ENCODE data around the gene SF3A1. TPM values are rescaled to one million over a fixed set of nuclear protein-coding genes. Genes with fewer than 3 reads are reported as not detected.
A peak's percentile ranks its signal among the peaks of the same experiment; 100 is the strongest.

Gene SF3A1
- total RNA-seq, 2 donors from 2014 or later = 30.6 to 77.1 TPM

GRCh38 chr22:30293026-30293425 is 63.7 kb downstream of the SF3A1 start:
- Histone ChIP-seq H3K4me1 (peaks cover 35% of the 10 kb centered on the region), H3K36me3 (replicated peaks in 1 of 2; ENCODE audit: insufficient read depth in 1 of 2, low read depth in 2 of 2) (peaks cover 0 to 7% of the 10 kb centered on the region in 2 donors), H3K27me3 (no peaks in the 10 kb centered on the region), H3K4me3 (no peak overlapping the region), H3K9me3 (no peaks in the 10 kb centered on the region), H3K27ac (no peak overlapping the region)
- 96 to 97% methylated on average over 5 to 7 of the region's 7 CpGs for WGBS, 2 donors
- TF ChIP-seq CTCF (IDR thresholded peaks at IDR 0.05) (no peak), POLR2A (IDR thresholded peaks at IDR 0.05) (no peak)
- ATAC-seq (no peak), DNase-seq (no peak)
- intact Hi-C loops (cut with DNase I) = no loop called here

- no peak for TF ChIP-seq CTCF (IDR thresholded peaks at IDR 0.05)
- no peak for TF ChIP-seq POLR2A (IDR thresholded peaks at IDR 0.05)
- DNase-seq = no peak
- intact Hi-C loops (cut with DNase I) = no loop called here
Observed at GRCh38 chr22:30292069-30292970, 64.4 kb downstream of the SF3A1 start.

GRCh38 chr22:30291058-30291892 is 65.4 kb downstream of the SF3A1 start:
- intact Hi-C loops (cut with DNase I) = no loop called here
- WGBS, 2 donors = 40 to 48% methylated on average over 3 to 13 of the region's 13 CpGs
- peak overlapping the region; percentile 85 to 90 (median 88) for H3K27ac ChIP-seq
- TF ChIP-seq POLR2A (IDR thresholded peaks at IDR 0.05) (peak in 2 of 3 donors; percentile 33 to 40), CTCF (IDR thresholded peaks at IDR 0.05) (no peak)
- DNase-seq (peak; percentile 86 to 96 (median 92)), ATAC-seq (peak; percentile 51)
- H3K9me3 ChIP-seq = no peaks in the 10 kb centered on the region
- peaks cover 38% of the 10 kb centered on the region for H3K4me1 ChIP-seq
- H3K27me3 ChIP-seq = no peaks in the 10 kb centered on the region
- H3K4me3 ChIP-seq = no peak overlapping the region
- peaks cover 0 to 7% of the 10 kb centered on the region in 2 donors for H3K36me3 ChIP-seq (replicated peaks in 1 of 2; ENCODE audit: insufficient read depth in 1 of 2, low read depth in 2 of 2)

More at GRCh38 chr22:30292069-30292970, 64.4 kb downstream of the SF3A1 start:
- H3K4me1 ChIP-seq = peaks cover 38% of the 10 kb centered on the region
- WGBS, 2 donors = 90 to 92% methylated on average over 12 to 18 of the region's 18 CpGs
- H3K9me3 ChIP-seq = no peaks in the 10 kb centered on the region
- peak overlapping the region; percentile 85 to 90 (median 88) for H3K27ac ChIP-seq
- no peak overlapping the region for H3K4me3 ChIP-seq
- no peak for ATAC-seq
- peaks cover 0 to 7% of the 10 kb centered on the region in 2 donors for H3K36me3 ChIP-seq (replicated peaks in 1 of 2; ENCODE audit: insufficient read depth in 1 of 2, low read depth in 2 of 2)
- no peaks in the 10 kb centered on the region for H3K27me3 ChIP-seq

- Histone ChIP-seq H3K27ac (peak overlapping the region; percentile 85 to 90 (median 88)), H3K4me3 (no peak overlapping the region), H3K9me3 (no peaks in the 10 kb centered on the region), H3K27me3 (no peaks in the 10 kb centered on the region), H3K36me3 (replicated peaks in 1 of 2; ENCODE audit: insufficient read depth in 1 of 2, low read depth in 2 of 2) (peaks cover 0 to 6% of the 10 kb centered on the region in 2 donors), H3K4me1 (peaks cover 38% of the 10 kb centered on the region)
- ATAC-seq (peak; percentile 2), DNase-seq (peak in 1 of 4 donors; percentile 21)
- WGBS, 2 donors = 42 to 47% methylated on average over 2 to 3 of the region's 3 CpGs
- TF ChIP-seq CTCF (IDR thresholded peaks at IDR 0.05) (no peak), POLR2A (IDR thresholded peaks at IDR 0.05) (no peak)
- intact Hi-C loops (cut with DNase I) = no loop called here
Observed at GRCh38 chr22:30290342-30291057, 66.2 kb downstream of the SF3A1 start.

All from body of pancreas (tissue), 4 donors.